CD4-positive, alpha-beta T cell (primary cell): ENCODE data around the gene METTL15. TPM values are rescaled to one million over a fixed set of nuclear protein-coding genes. Genes with fewer than 3 reads are reported as not detected.

ENCODE experiments used
- total RNA-seq, 174 experiments: library from RNA in 2 of 174; stranded (reverse) in 2 of 174; gene quantifications; one replicate each; pipeline ENCODE4 v1.2.3 and lab custom pipeline; 2021 to 2026

Gene METTL15
- total RNA-seq, 2 experiments from 2014 or later, result 3.5 to 4.4 TPM

Other genes starting within 250 kb of the METTL15 start
- gene KIF18A, start 232 bp upstream of the METTL15 start, total RNA-seq, result 1 to 10 TPM; 3.4 to 5.3 TPM